HG03108 (cell line): ENCODE results near the gene MAPK8IP1.

Experiments
- ATAC-seq: cut with Tn5 transposase; IDR thresholded peaks from one replicate; pipeline ENCODE4 v1.9.1; 2021; ENCODE audit warnings: moderate library complexity; ENCODE audit not compliant: unreplicated experiment

The MAPK8IP1 gene

DNA sequence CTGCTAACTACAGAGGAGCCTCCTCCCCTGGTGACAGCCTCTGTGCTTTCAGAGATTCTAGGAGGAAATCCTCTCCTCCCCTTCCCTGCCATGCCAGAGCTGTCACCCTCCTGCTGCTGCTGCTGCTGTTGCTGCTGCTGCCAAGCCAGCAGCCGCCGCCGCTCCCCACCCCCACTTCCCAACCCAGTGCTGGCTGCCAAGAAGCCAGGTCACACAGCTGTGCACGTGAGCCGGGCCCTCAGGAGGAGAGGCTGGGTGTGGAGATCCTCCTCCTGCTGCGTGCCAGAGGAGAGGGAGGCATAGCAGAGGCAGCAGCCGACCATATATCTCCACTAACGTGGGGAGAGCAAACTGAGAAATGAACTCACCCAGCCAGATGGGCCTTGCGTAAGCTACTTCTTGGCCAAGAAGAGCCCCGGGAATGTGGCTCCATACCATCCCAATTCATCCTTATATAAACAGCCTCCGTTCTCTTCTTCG lies 25.8 kb upstream of the MAPK8IP1 start:
- no peak for ATAC-seq

DNA sequence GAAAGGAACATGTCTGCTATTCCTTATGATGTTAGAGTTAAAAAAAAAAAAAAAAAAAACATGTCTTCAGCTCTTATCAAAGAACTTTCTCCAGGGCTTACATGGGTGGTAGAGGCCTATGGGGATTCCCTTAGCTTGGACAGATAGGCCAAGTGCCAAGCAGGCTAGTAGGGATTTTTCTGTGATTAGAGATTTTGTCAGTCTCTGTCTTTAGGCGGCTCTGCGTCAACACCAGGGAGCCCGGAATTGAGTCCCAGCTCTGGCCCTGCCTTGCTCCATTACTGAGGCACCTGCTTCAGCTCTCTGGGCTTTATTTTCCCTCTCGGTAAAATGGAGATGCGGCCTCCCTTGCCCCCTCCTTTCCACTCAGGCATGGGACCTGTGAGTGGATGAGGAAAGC lies 25.1 kb upstream of the MAPK8IP1 start:
- ATAC-seq = no peak

DNA sequence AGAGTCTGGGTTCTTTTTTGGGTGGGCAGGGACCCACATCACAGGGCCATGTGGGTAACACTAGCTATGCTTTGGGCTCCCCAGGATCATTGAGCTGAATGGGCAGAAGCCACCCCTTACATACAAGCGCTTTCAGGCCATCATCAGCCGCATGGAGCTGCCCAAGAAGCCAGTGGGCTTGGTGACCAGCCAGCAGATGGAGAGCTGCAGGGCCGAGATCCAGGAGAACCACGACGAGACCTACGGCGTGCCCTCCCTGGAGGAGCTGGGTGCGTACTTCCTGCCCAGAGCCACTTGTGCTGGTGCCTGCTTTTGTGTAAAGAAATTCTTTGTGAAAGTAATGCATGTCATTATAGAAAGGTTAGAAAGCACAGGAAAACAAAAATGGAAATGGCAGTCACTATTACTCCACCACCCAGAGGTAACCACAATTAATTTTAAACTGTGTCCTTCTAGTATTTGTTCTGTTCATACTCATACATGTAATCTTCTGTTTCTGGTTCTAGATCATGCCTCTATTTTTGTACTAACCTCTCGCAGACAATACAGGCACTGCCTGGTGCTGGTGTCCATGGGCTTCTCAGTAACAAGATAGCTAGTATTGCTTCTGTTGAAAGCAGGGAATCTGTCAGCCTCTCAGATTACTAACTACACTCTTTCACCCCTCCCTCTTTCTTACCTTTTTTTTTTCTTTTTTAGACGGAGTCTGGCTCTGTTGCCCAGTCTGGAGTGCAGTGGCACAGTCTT lies 24.5 kb upstream of the MAPK8IP1 start:
- ATAC-seq = no peak

DNA sequence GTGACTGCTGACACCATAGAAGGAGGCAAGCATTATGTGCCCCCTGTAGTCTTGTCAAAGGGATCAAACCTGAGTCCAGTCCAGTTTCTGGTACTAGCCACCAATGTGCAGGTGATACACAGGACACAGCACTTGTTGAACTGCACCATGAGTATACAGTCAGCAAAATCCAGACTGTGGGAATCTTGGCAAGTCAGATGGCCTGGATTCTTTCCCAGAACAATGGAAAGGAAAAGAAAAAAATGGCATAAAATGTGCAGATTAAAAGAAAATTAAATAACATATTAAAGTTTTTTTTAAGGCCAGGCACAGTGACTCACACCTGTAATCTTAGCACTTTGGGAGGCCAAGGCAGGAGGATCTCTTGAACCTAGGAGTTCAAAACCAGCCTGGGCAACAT lies 21.4 kb upstream of the MAPK8IP1 start:
- no peak for ATAC-seq

DNA sequence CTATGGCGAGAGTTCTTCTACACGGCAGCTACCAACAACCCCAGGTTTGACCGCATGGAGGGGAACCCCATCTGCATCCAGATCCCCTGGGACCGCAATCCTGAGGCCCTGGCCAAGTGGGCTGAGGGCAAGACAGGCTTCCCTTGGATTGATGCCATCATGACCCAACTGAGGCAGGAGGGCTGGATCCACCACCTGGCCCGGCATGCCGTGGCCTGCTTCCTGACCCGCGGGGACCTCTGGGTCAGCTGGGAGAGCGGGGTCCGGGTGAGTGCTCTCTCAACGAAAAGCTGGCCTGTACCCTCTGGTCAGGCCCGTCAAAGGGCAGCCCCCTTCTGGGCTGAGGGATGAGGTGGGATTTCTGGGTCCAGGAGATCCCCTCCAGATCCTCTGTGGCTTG lies 15.9 kb upstream of the MAPK8IP1 start:
- no peak for ATAC-seq

DNA sequence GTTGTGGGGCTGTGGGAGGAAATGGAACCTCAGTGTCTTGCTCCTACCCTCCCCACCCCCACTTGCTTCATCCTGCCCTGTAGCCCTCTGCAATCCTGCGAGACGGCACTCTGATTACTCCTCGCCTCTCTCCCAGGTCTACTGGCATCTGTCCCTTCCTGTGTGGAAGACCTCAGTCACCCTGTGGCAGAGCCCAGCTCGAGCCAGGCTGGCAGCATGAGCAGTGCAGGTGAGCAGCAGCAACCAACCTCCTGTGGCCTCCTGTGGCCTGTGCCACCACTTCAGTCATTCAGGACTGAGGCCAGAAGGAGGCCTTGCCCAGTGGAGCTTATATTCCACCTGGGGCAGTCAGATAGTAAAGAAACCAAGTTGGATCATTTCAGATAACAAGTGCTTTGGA lies 14.7 kb upstream of the MAPK8IP1 start:
- no peak for ATAC-seq

DNA sequence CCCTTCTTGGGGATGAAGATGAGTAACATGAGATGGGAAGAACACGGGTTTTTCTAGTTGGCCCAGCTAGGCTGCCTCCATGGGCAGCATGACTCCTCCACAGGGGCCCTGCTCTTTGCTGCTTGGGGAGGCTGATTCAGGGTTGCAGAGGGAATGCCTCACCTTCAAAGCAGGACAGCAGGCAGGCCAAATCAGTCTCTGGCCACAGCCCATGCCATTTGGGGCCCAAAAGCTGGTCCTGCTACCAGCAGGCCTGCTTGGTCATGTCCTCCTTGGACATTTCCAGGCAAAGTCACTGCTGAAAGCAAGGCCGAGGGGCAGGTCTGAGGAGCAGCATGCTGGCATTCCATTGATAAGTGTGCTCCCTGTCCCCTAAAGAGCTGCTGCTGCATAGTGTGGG lies 13.8 kb upstream of the MAPK8IP1 start:
- no peak for ATAC-seq

DNA sequence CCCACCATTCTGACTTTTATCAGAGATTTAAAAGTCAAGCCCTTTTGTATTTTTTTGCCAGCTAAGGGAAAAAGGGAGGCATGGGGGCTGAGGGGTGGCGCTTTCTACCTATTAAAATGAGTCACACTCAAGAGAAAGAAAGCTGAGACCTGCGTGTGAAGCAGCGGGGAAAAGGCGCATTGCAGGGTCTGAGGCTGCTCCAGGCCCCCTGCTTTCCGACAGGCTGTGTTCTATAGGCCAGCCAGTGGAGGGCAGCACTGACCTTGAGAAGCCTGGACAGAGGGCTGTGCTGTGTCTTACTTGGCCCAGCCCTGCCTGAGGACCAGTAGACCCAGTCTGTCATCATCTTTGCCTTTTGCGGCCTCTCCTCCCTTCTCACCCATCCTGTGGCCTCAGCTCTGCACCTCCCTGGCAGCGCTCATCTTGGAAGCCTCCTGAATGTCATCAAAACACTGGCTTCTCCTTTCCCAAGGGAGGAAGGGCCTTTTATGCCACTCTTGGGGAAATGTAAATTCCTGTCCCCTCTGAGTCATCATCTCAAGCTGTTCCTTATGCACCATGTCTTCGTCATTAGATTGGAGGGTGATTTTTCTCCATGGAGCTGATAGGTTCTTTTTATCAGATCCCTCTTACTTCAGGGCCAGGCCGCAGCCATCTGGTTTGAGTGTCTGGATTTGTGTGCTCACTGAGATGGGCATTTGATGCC lies 12.6 kb upstream of the MAPK8IP1 start:
- no peak for ATAC-seq

DNA sequence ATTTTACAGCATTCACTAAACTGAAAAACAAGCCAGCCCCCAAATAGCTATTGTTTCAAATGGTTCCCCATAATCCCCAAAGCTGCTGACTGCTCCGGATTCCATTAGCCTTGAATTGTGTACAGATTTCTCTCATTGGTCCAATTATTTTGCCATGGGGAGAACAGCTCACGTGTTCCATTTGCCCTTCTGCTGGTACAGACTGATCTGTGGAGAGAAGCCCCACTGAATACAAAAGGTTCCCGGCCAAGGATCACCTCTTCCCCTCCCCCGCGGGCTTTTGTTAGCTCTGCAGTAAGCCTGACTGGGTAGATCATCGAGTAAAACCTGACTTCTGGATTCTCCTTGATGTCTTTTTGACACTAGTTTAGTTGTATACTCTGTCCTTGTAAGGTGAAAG lies 9.1 kb upstream of the MAPK8IP1 start:
- ATAC-seq = no peak

DNA sequence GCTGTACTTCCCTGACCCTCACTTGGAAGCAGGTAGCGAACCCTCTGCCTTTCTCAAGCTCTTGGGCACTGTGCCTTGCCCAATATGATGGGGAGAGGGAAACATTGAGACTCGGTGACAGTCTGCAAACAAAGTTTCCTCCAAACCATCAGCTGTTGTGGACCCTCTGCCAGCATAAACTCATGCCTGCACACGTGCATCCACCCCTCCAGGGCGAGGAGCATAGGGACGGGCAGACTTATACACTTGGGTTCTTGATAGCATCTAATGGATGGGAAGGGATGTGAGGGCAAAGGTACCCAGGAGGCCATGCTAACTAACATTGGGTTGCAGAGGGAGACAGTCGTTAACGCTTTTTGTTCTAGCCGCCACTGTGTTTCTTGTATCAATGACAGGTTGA lies 8.2 kb upstream of the MAPK8IP1 start:
- ATAC-seq = no peak

DNA sequence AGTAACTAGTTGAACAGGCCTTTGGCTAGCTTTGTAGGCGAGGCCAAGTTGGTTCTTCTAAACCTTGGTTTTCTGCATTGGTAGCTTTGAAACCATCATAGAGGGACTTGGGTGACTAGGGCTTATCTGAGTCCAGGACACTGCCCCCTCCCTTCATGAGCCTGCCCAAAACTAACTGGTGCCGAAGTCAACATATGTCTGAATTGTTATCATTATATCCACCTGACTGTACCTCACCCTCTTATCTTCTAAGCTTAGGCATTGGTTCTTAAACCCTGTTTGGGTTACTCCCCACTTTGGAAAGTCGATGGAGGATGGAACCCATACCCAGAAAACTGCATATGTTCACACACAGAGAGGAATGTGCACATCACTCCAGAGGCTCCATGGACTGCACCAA lies 7.6 kb upstream of the MAPK8IP1 start:
- ATAC-seq = no peak

DNA sequence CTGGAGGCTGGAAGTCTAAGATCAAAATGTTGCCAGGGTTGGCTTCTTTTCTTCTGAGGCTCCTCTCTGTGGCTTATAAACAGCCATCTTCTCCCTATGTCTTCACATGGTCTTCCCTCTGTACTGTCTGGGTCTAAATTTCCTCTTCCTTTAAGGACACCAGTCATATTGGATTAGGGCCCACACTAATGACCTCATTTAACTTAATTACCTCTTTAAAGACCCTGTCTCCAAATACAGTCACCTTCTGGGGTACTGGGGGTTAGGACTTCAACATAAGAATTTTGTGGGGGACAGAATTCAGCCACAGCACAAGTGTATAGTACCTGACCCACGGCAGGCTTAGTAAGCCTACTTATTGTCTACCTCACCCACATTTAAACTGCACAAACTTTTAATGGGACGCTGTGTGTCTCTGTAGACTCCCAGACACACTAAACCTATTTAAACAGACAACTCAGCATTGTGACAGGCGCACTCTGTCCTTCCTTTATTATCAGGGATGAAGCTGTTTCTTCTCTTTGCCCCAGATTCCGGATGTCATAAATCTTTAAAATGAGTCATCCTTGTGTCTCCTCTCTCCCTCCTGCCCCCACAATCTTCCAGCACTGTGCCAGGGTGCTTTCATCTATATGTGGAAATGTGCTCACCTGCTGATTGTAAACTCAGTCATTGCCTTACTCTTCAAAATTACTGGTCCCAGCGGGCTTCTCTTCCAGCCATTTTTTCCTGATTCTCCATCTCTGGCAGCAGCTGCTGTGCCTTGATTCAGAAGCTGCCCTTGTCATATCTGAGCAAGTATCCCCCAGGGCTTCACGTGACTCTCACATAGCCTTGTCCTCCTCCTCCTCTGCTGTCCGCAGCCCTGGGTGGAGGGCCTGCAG lies 5.4 kb upstream of the MAPK8IP1 start:
- no peak for ATAC-seq

DNA sequence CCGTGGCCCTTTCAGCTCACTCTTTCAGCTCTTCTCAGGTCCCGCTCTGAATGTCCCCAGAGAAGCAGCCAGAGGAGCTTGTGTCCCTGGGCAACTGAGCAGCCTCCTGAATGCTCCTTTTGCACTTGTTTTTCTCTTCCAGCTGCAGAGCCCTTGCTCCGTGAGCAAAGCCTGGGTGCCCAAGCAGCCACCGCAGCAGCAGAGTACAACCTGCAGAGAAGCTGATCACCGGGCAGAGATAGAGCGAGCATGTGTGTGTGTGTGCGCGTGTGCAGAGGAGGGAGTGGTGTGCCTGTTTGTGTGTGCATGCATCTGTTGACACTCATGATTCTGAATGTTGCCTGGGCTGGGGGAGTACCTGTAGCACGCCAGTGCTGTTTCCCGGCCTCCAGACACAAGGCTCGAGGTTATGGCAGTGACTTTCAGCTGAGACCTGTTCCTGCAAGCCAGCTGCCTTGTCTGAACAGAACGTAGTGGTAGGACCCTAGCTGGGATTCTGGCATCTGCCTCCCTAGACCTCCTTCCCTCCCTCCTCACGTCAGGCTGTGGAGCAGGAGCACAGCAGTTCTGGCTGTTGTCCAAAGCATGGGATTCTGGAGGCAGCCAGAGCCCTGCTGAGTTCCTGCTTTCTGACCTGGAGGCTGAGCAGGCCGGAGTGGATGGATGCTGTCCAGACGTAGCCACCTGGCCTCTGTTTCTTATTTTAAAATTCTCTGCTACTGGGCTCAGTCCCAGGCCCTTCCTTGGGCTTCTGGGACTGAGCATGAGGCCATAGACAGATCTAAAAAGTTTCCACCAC lies 4.5 kb upstream of the MAPK8IP1 start:
- ATAC-seq = no peak

DNA sequence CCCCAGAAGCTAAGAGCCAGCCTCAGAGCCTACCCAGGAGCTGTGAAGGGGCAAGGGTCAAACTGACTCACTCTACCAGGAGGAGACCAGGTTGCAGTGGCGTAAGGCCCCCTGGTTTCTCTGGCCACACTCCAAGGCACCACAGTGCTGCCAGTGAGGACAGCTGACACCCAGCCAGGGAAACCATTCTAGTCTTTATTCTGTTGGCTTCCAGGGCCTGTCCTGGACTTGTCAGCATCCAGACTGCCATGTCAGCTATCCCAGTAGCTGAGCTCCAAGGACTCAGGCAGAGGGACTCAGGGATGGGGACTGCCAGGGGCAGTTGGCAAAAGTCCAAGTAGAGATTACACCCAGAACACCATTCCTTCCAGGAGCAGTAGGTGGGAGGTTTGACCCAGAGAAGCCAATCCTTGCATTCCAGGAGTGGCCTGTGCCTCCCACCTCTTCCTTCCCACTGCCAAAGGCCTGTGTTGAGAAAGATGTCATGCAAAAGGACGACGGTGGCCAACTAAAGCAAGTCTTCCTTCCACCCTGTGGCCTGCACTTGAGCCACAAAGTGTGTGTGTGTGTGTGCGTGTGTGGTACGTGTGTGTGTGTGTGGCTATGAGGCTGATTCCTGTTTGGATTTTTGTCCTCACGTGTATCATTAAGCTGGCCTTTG lies 3.6 kb upstream of the MAPK8IP1 start:
- ATAC-seq = no peak

DNA sequence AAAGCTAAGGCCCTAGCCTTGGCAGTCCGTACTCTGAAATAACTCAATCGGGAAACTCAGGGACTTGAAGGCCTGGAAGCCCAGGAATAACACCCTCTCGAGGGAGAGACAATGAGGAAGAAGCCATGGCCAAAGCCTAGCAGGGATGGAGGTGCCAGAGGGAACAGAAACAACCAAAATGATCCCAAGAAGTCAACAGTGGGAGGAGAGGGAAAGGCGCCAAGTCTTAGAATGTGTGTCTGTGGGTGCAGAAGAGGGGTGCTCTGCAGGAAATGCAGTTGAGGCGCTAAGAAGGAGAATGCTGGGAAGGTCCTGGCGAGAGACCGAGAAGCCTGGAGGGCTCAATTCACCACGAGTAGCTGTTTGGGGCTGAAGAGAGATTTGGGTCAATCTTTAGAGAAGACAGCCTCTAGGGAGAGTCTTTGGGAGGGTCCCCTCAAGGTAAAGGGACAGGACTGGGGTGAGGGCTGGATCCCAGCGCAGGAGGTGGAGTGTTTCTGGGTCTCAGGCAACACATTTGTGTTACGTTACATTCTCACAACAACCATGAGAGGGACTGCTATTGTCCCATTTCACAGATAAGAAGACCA lies 760 bp upstream of the MAPK8IP1 start:
- no peak for ATAC-seq

DNA sequence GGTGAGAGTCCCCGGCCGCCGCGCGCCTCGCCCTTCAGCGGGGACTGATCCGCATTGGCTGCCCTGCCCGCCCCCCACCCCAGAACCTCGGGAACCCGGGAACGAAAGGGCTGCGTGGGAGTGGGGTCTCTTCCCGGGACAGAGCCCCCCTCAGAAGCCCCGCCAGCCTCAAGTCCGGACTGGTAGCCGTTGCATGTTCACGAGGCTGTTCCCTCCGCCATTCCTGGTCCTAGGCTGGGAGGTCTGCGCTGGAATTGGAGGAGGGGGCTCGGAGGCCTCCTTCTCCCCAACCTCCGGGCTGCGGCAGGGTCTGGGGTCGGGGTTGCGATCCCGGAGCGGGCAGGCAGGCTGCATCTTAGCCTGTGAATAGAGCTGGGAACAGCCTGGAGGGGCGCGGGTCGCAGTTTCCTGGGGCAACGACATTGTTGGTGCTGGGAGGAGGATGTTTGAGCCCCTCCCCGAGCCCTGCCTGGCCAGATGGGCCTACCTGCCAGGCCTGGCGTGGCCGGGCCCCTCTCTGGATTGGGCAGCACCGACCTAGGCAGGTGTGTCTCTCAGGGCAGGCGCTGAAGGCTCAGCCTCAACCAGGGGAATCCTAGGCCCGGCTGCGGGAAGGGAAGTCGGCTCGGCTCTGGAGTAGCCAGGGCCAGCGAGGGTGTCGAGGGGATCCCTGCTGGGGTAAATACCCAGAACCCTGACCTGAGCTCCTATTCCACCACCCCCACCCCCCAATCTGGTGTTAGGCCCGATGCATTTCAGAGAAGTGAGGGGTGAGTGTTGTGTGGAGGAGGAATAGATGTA lies 670 bp downstream of the MAPK8IP1 start:
- ATAC-seq = no peak

DNA sequence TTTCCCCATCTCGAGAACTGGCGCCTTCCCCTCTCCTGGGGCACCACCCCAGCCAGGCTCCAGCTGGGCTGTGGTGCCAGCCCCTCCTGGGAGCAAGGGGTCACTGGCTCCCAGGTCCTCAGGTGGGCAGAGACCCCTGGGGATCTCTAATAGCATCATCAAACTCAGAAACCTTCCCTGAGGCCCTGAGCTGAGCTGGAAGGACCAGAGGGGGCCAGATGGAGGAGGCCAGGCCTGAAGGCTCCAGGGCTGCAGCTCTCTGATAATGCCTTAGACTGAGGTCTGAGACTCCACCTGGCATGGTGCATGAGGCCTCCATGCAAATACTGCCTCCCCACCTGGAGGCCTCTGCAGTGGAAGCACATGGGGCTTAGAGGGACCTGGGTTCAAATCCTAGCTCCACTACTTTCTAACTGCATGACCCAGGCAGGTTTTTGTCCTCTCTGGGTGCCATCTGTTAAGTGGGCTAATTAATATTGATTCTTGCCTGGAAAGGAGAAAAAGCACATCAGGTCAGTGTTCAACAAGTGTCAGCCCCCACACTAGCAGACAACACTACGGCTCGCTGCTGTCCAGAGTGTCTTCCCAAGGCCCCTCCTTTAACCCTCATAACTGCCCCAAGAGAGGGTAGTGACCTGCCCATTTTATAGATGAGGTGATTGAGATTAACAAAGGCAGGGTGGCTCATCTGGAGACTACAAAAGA lies 1.5 kb downstream of the MAPK8IP1 start:
- ATAC-seq = no peak

DNA sequence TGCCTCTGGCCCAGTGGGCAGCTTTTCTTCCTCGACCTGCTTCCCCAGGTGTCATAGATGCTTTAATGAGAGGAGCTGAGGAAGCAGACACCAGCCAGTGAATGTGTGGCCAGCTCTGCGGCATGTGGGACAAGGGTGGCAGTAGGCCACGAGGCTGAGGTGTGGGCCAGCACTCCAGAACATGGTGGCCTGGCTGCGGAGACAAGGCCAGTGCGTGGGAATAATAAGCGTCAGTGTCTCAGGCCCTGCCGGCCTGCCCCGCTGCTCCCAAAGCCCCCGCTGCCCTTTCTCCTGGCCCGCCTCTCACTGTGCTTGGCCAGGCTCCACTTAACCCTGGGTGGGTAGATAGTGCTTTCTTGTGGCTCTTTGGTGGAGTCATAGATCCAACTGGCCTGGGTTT lies 2.1 kb downstream of the MAPK8IP1 start:
- no peak for ATAC-seq
